Mesothelial cell of epicardium (in vitro differentiated cells): ENCODE measurements around the gene DPF1. TPM values are rescaled to one million over a fixed set of nuclear protein-coding genes. Genes with fewer than 3 reads are reported as not detected.
"Not testable (repeated sequence)": the region's sequence is repeated elsewhere in the genome, so short reads cannot be mapped to it uniquely, and the experiment has no call there.

Experiments used
- DNase-seq, 2 experiments: peaks; one replicate each; pipeline ENCODE4 v3.0.0; 2021; ENCODE audit warnings: low spot score in 2 of 2; ENCODE audit not compliant: unreplicated experiment in 2 of 2
- H3K27ac Mint-ChIP-seq: 2 replicates; pipeline ENCODE4 v1.8.0; 2021; ENCODE audit warnings: mixed read lengths
- H3K27me3 Mint-ChIP-seq: 2 replicates; pipeline ENCODE4 v1.8.0; 2021; ENCODE audit warnings: low read depth, mixed read lengths
- H3K36me3 Mint-ChIP-seq: 2 replicates; pipeline ENCODE4 v1.8.0; 2021; ENCODE audit warnings: mixed read lengths
- H3K4me1 Mint-ChIP-seq: 2 replicates; pipeline ENCODE4 v1.8.0; 2021; ENCODE audit warnings: mixed read lengths
- H3K4me3 Mint-ChIP-seq: 2 replicates; pipeline ENCODE4 v1.8.0; 2021; ENCODE audit warnings: mild to moderate bottlenecking, moderate library complexity, mixed read lengths
- H3K9me3 Mint-ChIP-seq: 2 replicates; pipeline ENCODE4 v1.8.0; 2021; ENCODE audit warnings: mixed read lengths
- total RNA-seq: library from RNA; stranded (reverse); gene quantifications from 3 replicates; pipeline ENCODE4 v1.2.1, GENCODE V29; 2021
- TF ChIP-seq, protein P1 (sequence below): fragments of 200-600 bp; sonication (generic); IDR thresholded peaks from one replicate; pipeline ENCODE4 v1.5.0; 2021; ENCODE audit warnings: antibody characterized with exemption; ENCODE audit not compliant: unreplicated experiment

The DPF1 gene
- total RNA-seq, 1 donor from 2014 or later, result 3.9 TPM

DNA sequence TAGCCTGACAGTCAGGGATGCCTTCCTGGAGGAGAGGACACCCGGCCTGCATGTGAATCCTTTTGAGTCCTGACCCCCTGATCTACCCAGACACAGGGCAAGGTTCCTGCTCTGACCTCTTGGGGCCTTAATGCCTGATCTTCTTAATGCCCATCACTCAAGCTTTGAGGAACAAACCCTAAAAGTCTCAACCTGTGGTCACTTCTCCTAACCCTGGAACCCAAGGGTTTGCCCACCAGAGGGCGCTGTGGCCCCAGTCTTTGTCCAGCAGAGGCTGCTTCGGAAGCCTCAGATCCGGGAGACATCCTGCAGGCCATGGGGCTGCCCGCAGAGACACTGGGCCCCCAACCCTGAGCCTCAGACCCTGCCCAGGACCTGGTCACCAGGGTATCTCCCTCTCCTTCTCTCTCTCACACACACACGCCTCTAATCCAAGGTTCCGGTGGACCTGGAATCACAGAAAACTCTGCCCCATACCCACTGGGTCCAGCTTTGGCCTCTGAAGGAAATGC lies 9.8 kb upstream of the DPF1 start:
- Mint-ChIP-seq H3K4me1 (no peaks in the 10 kb centered on the region), H3K27me3 (peaks cover 31% of the 10 kb centered on the region), H3K36me3 (no peaks in the 10 kb centered on the region), H3K27ac (no peak overlapping the region), H3K9me3 (no peaks in the 10 kb centered on the region), H3K4me3 (no peak overlapping the region)
- TF ChIP-seq, protein P1, sequence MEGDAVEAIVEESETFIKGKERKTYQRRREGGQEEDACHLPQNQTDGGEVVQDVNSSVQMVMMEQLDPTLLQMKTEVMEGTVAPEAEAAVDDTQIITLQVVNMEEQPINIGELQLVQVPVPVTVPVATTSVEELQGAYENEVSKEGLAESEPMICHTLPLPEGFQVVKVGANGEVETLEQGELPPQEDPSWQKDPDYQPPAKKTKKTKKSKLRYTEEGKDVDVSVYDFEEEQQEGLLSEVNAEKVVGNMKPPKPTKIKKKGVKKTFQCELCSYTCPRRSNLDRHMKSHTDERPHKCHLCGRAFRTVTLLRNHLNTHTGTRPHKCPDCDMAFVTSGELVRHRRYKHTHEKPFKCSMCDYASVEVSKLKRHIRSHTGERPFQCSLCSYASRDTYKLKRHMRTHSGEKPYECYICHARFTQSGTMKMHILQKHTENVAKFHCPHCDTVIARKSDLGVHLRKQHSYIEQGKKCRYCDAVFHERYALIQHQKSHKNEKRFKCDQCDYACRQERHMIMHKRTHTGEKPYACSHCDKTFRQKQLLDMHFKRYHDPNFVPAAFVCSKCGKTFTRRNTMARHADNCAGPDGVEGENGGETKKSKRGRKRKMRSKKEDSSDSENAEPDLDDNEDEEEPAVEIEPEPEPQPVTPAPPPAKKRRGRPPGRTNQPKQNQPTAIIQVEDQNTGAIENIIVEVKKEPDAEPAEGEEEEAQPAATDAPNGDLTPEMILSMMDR, result peak; percentile 91
- peak in 1 of 2 experiments; percentile 89 for DNase-seq

DNA sequence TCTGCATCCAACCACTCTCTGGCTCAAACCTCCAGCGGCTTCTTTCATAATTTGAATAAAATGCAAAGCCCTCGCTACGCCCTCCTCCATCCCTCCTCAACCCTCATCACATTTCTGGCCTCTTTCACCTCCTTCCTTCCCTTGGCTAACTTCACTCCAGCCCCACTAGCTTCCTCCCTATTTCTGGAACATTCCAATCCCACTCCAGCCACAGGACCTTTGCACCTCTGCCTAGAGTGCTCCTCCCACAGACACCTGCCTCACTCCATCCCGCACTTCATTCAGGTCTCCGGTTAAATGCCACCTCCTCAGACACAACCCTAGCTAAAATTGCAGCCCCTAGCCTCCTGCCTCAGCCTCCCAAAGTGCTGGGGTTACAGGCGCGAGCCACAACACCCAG lies 7.9 kb upstream of the DPF1 start:
- DNase-seq, result no peak
- peaks cover 47% of the 10 kb centered on the region for H3K27me3 Mint-ChIP-seq
- H3K36me3 Mint-ChIP-seq, result no peaks in the 10 kb centered on the region
- H3K4me1 Mint-ChIP-seq, result peaks cover 4% of the 10 kb centered on the region
- H3K27ac Mint-ChIP-seq, result no peak overlapping the region
- TF ChIP-seq, protein P1, result no peak
- no peaks in the 10 kb centered on the region for H3K9me3 Mint-ChIP-seq
- H3K4me3 Mint-ChIP-seq, result no peak overlapping the region

DNA sequence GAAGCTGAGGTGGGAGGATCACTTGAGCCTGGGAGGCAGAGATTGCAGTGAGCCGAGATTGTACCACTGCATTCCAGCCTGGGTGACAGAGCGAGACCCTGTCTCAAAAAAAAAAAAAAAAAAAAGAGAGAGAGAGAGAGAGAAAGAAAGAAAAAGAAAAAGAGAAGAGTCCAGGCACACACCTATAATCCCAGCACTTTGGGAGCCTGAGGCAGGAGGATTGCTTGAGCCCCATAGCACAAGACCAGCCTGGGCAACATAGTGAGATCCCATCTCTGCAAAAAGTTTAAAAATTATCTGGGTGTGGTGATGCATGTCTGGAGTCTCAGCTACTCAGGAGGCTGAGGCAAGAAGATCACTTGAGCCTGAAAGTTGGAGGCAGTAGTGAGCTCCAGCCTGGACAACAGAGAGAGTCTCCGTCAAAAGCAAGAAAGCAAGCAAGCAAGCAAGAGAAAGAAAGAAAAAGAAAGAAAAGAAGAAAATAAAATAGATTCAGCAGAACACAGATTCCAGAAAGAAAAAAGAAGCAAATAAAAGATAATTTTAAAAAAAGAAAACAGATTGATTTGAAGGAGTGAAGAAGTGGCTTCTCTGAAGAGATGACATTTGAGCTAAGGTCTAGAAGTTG lies 6.6 kb upstream of the DPF1 start:
- H3K4me1 Mint-ChIP-seq, H3K27ac Mint-ChIP-seq, H3K9me3 Mint-ChIP-seq, H3K36me3 Mint-ChIP-seq, H3K4me3 Mint-ChIP-seq, DNase-seq: not testable (repeated sequence)
- peaks cover 54% of the 10 kb centered on the region for H3K27me3 Mint-ChIP-seq

GRCh38 chr19:38229585-38230073 lies 5.6 kb upstream of the DPF1 start:
- DNase-seq, result peak; percentile 61 to 73
- Mint-ChIP-seq H3K4me3 (peak overlapping the region; percentile 46), H3K27me3 (peaks cover 57% of the 10 kb centered on the region), H3K4me1 (peaks cover 4% of the 10 kb centered on the region), H3K36me3 (no peaks in the 10 kb centered on the region), H3K9me3 (no peaks in the 10 kb centered on the region), H3K27ac (no peak overlapping the region)
- TF ChIP-seq, protein P1, result no peak

GRCh38 chr19:38228491-38229439 lies 4.7 kb upstream of the DPF1 start:
- TF ChIP-seq, protein P1, result no peak
- peaks cover 8% of the 10 kb centered on the region for H3K4me1 Mint-ChIP-seq
- no peaks in the 10 kb centered on the region for H3K36me3 Mint-ChIP-seq
- H3K27ac Mint-ChIP-seq, result no peak overlapping the region
- H3K9me3 Mint-ChIP-seq, result no peaks in the 10 kb centered on the region
- H3K27me3 Mint-ChIP-seq, result peaks cover 59% of the 10 kb centered on the region
- DNase-seq, result no peak
- H3K4me3 Mint-ChIP-seq, result peak overlapping the region; percentile 65

GRCh38 chr19:38228005-38228377 lies 4.0 kb upstream of the DPF1 start:
- H3K36me3 Mint-ChIP-seq, result no peaks in the 10 kb centered on the region
- H3K27ac Mint-ChIP-seq, result no peak overlapping the region
- DNase-seq, result no peak
- H3K9me3 Mint-ChIP-seq, result no peaks in the 10 kb centered on the region
- H3K4me1 Mint-ChIP-seq, result peaks cover 12% of the 10 kb centered on the region
- H3K4me3 Mint-ChIP-seq, result peak overlapping the region; percentile 25
- TF ChIP-seq, protein P1, result no peak
- peaks cover 58% of the 10 kb centered on the region for H3K27me3 Mint-ChIP-seq
